Frontal cortex (tissue), 4 donors: ENCODE results near the gene PRTG. TPM values are rescaled to one million over a fixed set of nuclear protein-coding genes. Genes with fewer than 3 reads are reported as not detected.

Source experiments
- DNase-seq, 2 donors: peaks; one replicate each; pipeline ENCODE4 v3.0.0; 2012; ENCODE audit warnings: low spot score in 2 of 2
- FAIRE-seq: peaks from 2 replicates; lab custom pipeline; 2012; peaks lifted over from hg19 to GRCh38; lab: Jason Lieb, UNC
- small RNA-seq: library from RNA; depleted of rRNA; stranded (forward); fragments of <200 nt; gene quantifications from one replicate; pipeline ENCODE3, GENCODE V24; 2014
- total RNA-seq: library from RNA; depleted of rRNA; stranded (reverse); fragments of >200 nt; gene quantifications from one replicate; pipeline ENCODE4 v1.2.3, GENCODE V29; 2014
- donor health status: control.
- donor health status: control.
- donor health status: control.

PRTG gene
- total RNA-seq, 1 donor from 2014 or later = 2.4 TPM

DNA sequence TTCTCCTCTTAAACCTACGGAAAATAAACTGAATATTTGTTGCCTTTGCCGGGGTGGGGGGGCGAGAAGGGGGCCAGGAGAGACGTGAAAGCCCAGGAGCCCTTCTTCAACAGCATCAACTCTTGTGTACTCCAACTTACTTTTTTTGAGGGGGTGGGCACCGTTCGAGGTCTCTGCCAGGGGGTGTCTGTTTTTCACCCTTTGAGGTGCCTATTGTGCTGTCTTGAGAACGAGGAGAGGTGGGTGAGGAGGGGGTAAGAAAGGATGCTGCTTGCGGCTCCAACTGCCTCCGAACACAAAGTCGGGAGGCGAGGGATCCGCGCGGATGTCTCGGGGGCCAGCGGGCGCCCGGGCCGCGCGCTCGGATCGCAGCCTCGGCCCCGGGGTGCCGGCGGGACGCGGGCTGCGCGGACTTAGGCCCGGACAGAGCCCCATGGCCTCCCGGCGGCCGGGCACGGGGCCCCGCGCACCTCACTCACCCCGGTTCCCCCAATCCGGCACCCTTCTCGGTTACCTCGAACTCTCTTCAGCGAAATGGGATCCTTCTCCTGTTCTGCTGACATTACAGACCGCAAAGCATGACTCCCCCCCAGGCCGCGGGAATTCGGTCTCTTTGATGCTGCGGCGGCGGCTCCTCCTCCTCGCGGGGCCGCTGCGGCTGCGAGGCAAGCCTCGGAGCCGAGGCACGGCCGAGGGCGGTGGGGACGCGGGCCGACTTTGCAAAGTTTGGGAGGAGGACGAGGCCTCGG lies 155.5 kb downstream of the PRTG start:
- no peak for FAIRE-seq
- peak; percentile 38 to 58 for DNase-seq

DNA sequence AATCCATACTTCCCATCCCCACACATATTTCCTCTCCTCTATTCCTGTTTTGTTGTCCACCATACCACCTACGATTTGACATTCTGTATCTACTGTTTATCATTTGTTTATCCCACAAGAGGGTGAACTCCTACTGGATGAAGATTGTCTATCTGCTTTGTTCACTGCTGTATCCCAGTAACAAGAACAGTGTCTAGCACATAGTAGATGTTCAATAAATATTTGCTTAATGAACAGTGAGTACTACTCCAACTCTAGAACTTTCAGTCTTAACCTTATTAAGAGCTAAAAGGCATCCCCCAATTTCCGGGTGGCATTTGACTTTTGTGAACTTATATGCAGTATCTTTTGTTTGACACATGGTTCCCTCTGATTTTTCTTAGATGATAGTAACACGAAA lies 156.1 kb downstream of the PRTG start:
- DNase-seq (no peak), FAIRE-seq (no peak)

DNA sequence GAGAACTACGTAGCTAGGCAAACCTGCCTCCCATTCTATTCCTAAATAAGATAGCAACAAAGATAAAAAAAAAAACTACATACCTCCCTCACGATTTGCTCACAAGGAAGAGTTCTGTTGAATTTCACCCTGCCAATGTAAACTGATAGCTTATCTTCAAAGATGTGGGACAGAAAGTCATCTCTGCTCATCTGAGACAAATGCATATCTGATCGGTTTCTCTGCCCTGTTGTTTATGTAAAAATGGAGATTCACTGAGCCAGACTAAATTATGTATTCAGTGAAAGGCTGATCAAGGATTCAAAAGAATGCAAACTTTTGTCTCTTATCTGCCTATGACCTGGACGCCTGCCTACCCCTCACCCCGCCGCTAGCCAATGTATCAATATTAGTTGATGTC lies 166.0 kb downstream of the PRTG start:
- FAIRE-seq = no peak

DNA sequence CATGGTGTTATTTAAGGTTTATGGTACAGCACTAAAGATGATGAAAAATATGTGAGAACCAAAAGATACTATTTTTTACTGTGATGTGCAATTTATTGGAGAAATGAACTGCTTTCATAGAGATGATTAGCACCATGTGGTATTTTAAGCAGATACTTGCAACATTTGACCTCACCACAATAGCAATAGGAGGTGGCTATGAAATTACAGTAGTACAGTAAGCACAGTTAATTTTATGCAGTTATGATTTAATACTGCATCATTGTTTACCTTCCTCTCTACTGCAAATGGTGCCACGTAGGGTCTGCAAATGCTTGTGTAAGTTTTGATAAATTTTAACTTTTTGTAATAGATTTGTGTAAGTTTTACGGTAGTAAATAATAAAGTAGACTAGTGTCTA lies 168.9 kb downstream of the PRTG start:
- DNase-seq (no peak), FAIRE-seq (no peak)

More for the DNA sequence above, 166.0 kb downstream of the PRTG start:
- no peak for DNase-seq

DNA sequence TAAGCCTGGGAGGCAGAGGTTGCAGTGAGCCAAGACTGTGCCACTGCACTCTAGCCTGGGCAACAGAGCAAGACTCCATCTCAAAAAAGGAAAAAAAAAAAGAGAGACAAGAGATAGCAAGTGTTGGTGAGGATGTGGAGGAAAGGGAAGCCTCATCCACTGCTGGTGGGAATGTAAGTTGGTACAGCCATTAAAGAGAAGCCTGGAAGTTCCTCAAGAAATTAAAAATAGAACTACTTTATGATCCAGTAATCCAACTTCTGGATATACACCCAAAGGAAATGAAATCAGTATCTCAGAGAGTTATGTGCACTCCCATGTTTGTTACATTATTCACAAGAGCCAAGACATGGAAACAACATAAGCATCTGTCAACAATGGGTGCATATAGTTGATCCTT lies 169.7 kb downstream of the PRTG start:
- FAIRE-seq = no peak
- no peak for DNase-seq

DNA sequence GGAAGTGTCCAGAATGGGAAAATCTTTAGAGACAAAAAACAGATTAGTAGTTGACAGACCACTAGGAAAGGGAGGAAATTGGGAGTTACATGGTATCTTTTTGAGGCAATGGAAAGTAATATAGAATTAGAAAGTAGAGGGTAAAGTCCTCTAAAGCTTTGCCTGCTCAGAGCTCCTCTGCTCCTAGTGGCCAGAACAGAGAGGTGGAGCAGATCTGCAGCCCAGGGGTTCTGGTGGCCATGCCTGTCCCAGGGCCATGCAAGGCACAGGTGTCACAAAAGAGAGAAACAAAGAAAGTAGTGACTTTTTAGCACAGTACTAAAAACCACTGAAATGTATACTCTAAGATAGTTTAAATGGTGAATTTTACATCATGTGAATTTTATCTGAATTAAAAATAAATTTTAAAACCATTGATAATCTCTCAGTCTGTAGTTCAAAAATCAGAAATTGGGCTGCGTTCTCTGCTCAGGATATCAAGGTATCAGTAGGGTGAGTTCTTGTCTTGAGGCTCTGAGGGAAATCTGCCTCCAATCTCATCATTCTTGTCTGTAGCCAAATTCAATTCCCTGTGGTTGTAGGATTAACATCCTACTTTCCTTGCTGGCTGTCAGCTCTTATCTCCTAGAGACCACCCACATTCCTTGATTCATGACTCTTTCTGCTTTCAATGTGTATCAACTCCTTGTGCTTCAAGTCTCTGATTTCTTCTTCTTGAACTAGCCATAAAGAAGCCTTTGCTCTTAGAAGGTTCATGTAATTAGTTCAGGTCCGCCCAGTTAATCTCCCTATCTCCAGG lies 178.4 kb downstream of the PRTG start:
- FAIRE-seq (no peak), DNase-seq (no peak)

DNA sequence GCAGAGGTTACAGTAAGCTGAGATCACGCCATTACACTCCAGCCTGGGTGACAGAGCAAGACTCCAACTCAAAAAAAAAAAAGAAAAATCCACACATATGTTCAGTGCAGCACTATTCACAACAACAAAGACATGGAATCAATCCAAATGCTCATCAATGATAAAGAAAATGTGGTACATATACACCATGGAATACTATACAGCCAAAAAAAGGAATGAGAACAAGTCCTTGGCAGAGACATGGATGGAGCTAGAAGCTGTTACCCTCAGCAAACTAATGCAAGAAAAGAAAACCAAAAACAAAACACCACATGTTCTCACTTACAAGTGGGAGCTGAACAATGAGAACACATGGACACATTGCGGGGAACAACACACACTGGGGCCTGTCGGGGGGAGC lies 180.4 kb downstream of the PRTG start:
- no peak for DNase-seq
- no peak for FAIRE-seq

Small RNA genes within 50 kb of the gene (small RNA-seq; reads per million reads assigned to genes)
- gene AC009997.1 = not detected

Other genes with a start within 250 kb of the PRTG start
- gene DNAAF4, start 234.9 kb downstream of the PRTG start, total RNA-seq = 6.5 TPM
- 45.2 TPM for gene PYGO1, start 154.8 kb downstream of the PRTG start, total RNA-seq